Muscle of leg (tissue), 11 donors: ENCODE measurements around the gene TAS1R3. TPM values are rescaled to one million over a fixed set of nuclear protein-coding genes. Genes with fewer than 3 reads are reported as not detected.
A peak's percentile ranks its signal among the peaks of the same experiment; 100 is the strongest.
"Not testable (repeated sequence)": the region's sequence is repeated elsewhere in the genome, so short reads cannot be mapped to it uniquely, and the experiment has no call there.

ENCODE experiments used
- DNase-seq: peaks from one replicate; pipeline ENCODE4 v3.0.0; 2013
- H3K27ac ChIP-seq: one replicate; pipeline ENCODE4 v1.5.1; 2013; ENCODE audit warnings: mild to moderate bottlenecking, low read length, control low read depth
- H3K27me3 ChIP-seq: one replicate; pipeline ENCODE4 v1.6.1; 2013; ENCODE audit warnings: low read length; ENCODE audit not compliant: control insufficient read depth, insufficient read depth
- H3K36me3 ChIP-seq: one replicate; pipeline ENCODE4 v1.6.1; 2013; ENCODE audit warnings: low read length; ENCODE audit not compliant: control insufficient read depth, insufficient read depth
- H3K4me1 ChIP-seq: one replicate; pipeline ENCODE4 v1.6.1; 2013; ENCODE audit warnings: low read length; ENCODE audit not compliant: control insufficient read depth, insufficient read depth
- H3K4me3 ChIP-seq: one replicate; pipeline ENCODE4 v1.5.1; 2013; ENCODE audit warnings: low read length, control low read depth
- H3K9me3 ChIP-seq: replicated peaks from 2 replicates; pipeline ENCODE4 v1.6.1; 2013; ENCODE audit warnings: low read depth, low read length; ENCODE audit not compliant: control insufficient read depth
- WGBS: methylation state at CpG from one replicate; pipeline ENCODE4 v1.1.5; 2013; ENCODE audit warnings: missing lambda C conversion rate; ENCODE audit not compliant: insufficient coverage; 5-methylcytosine and 5-hydroxymethylcytosine counted together
- polyA plus RNA-seq, 8 donors: library from polyadenylated mRNA; unstranded; fragments of 120-200 nt; gene quantifications; one replicate each; pipeline versions ENCODE4 v1.2.1 to v1.2.3, GENCODE V29; 2013; ENCODE audit warnings: inconsistent platforms in 1 of 8, low replicate concordance in 1 of 8; ENCODE audit not compliant: insufficient read length in 8 of 8, insufficient read depth in 1 of 8
- total RNA-seq: library from RNA; stranded (reverse); fragments of 120-200 nt; gene quantifications from one replicate; pipeline ENCODE4 v1.2.4, GENCODE V29; 2013

Gene TAS1R3
- total and polyA plus RNA-seq, 9 donors = 0.96 to 3.8 (median 2.4) TPM

DNA sequence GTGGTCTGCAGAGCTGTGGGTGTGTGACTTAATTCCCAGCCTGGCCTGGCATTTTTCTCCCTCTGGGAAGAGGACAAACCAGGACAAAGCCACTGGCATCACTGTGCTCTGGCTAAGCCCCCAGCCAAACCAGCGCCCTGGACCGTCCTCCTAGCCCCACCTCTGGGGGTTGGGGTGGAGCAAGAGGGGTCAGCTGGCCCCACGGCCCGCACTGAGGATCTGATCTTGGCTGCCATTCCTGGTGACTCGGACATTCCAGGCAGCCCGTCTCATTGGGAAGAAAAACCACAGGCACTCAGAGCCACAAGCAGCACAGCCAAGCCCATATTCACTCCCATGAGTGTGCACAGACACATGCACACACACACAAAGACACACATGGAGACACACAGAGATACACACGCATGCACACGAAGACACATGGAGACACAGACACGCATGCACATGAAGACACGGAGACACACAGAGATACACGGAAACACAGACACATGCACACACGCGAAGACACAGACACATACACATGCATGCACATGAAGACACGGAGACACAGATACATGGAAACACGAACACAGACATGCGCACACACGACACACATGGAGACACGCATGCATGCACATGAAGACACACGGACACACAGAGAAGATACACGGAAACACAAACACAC is 29.6 kb downstream of the TAS1R3 start:
- 52% methylated on average over 12 of the region's 20 CpGs for WGBS
- Histone ChIP-seq H3K27me3 (peaks cover 11% of the 10 kb centered on the region), H3K4me3 (no peak overlapping the region)

DNA sequence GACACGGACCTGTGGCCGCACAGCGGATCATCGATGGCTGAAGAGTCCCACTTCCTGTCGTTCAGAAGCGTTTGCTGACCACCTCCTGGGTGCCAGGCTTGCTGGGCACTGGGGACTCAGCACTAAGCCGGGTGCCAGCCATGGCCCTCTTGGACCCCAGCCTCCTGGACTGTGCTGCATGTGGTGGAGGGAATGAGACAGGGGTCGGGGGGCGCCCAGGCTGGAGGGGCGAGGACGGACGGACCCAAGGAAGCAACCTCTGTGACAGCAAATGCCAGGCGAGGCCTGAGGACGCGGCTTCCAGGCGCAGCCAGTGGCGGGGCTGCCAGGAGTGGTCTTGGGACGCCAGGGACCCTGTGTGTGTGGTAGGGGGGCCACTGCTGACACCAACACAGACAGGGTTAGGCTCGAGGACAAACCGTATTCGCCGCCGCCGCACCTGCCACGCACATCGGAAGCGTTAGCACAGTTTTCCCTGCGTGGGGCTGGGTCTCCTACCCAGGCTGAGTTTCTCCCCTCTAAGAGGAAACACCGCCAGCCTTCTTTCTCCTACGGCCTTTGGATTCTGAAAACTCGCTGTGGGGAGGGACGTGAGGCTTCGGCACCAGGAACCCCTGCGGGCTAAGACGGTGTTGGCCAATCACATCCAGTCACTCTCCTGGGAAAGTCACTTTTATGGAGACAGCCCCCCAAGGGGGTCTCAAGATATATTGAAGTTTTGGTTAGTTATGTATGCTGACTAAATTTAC is 30.3 kb downstream of the TAS1R3 start:
- H3K27ac ChIP-seq = peak overlapping the region; percentile 85
- no peak for DNase-seq
- H3K9me3 ChIP-seq = peaks cover 4% of the 10 kb centered on the region
- 70% methylated on average over 26 of the region's 35 CpGs for WGBS
- H3K36me3 ChIP-seq = no peaks in the 10 kb centered on the region
- peaks cover 11% of the 10 kb centered on the region for H3K27me3 ChIP-seq
- no peak overlapping the region for H3K4me3 ChIP-seq
- H3K4me1 ChIP-seq = peaks cover 55% of the 10 kb centered on the region

More for the DNA sequence above, 29.6 kb downstream of the TAS1R3 start:
- Histone ChIP-seq H3K36me3 (no peaks in the 10 kb centered on the region), H3K4me1 (peaks cover 55% of the 10 kb centered on the region), H3K27ac (peak overlapping the region; percentile 85), H3K9me3 (no peaks in the 10 kb centered on the region)
- peak; percentile 80 for DNase-seq

DNA sequence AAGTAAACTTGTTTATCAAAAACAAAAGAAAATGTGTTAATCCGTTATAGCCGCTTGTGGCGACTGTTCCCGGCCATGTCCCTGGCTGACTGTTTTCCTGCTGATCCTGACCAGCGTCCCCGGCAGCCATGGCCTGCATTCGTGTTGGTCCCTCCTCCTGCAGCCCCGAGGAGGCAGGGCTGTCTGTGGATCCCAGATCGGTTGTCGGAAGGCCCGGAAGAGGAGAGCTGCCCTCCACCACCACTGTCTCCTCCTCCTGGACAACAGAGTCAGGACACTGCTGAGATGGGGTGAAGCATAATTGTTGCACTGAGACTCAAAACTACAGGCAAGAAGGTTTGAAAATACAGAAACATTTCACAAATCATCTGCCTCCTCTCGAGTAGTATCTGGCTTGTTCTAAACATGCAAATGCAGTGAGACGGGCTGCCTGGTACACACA is 30.9 kb downstream of the TAS1R3 start:
- Histone ChIP-seq H3K27ac (peak overlapping the region; percentile 85), H3K4me3 (no peak overlapping the region)
- WGBS = 17% methylated on average over 8 of the region's 13 CpGs

DNA sequence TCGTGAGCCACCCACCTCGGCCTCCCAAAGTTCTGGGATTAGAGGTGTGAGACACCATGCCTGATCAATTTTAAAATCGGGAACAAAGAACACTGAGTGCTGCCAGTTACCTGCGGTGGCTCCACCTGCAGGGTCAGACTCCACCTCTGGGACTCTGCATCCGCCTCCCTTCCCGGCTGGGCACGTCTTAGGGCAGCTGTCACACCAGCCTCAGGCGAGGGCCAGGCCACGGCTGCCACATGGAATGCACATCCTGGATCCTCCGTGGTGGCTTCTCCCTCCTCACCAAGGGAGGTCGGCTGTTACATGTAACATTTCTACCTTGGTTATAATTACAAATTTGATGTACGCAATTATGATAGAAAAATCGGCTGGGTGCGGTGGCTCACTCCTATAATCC is 33.2 kb downstream of the TAS1R3 start:
- Histone ChIP-seq H3K27me3 (no peaks in the 10 kb centered on the region), H3K4me3 (no peak overlapping the region), H3K9me3 (peaks cover 4% of the 10 kb centered on the region), H3K36me3 (no peaks in the 10 kb centered on the region), H3K27ac (no peak overlapping the region), H3K4me1 (peaks cover 31% of the 10 kb centered on the region)
- WGBS = 79% methylated on average over 6 of the region's 14 CpGs
- DNase-seq = no peak

More for the DNA sequence above, 30.9 kb downstream of the TAS1R3 start:
- H3K4me1 ChIP-seq = peaks cover 51% of the 10 kb centered on the region
- peaks cover 8% of the 10 kb centered on the region for H3K27me3 ChIP-seq
- H3K36me3 ChIP-seq = no peaks in the 10 kb centered on the region
- H3K9me3 ChIP-seq = peaks cover 4% of the 10 kb centered on the region
- DNase-seq = peak; percentile 86

DNA sequence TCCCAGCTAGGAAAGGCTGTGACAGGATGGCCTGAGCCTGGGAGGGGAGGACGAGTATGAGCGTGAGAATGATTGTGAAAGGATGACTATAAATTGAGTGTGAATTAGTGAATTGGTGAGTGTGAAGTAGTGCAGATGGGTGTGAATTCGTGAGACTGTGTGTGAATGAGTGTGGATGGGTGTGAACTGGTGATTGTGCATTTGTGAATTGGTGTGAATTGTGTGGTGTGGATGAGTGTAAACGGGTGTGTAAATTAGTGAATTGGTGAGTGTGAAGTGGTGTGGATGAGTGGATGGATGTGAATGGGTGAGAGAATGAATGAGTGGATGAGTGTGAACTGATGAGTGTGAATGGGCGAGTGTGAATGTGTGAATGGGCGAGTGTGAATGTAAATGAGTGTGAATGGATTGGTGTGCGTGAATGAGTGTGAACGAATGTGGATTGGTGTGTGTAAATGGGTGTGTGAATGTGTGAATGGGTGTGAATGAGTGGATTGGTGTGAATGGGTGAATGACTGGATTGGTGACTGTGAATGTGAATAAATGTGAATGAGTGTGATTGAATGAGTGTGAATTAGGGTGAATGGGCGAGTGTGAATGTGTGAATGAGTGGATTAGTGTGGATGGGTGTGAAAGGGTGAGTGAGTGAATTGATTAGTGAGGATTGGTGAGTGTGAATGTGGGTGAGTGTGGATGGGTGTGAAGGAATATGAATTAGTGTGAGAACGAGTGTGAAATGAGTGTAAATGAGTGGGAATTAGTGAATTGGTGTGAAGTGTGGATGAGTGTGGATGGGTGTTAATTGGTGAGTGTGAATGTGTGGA is 35.0 kb downstream of the TAS1R3 start:
- H3K4me1 ChIP-seq = peaks cover 13% of the 10 kb centered on the region
- 77% methylated on average over 10 of the region's 10 CpGs for WGBS
- H3K36me3 ChIP-seq = no peaks in the 10 kb centered on the region
- no peaks in the 10 kb centered on the region for H3K27me3 ChIP-seq
- no peak for DNase-seq
- H3K9me3 ChIP-seq = peaks cover 4% of the 10 kb centered on the region
- no peak overlapping the region for H3K4me3 ChIP-seq
- H3K27ac ChIP-seq = no peak overlapping the region

DNA sequence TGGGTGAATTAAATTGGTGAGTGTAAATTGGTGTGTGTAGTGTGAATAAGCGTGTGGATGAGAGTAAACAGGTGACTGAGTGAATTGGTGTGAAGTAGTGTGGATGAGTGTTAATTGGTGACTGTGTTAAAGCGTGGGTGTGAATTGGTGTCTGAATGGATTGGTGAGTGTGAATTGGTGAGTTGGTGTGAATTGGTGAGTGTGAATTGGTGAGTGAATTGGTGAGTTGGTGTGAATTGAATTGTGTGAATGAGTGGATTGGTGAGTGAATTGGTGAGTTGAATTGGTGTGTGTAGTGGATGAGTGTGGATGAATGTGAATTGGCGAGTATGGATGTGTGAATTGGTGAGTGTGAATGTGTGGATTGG is 35.6 kb downstream of the TAS1R3 start:
- H3K27ac ChIP-seq = no peak overlapping the region
- H3K27me3 ChIP-seq = no peaks in the 10 kb centered on the region
- DNase-seq = no peak
- H3K4me1 ChIP-seq = peaks cover 11% of the 10 kb centered on the region
- WGBS = 93% methylated on average over 3 of the region's 3 CpGs
- no peaks in the 10 kb centered on the region for H3K36me3 ChIP-seq
- H3K4me3 ChIP-seq = no peak overlapping the region
- H3K9me3 ChIP-seq = peaks cover 4% of the 10 kb centered on the region

DNA sequence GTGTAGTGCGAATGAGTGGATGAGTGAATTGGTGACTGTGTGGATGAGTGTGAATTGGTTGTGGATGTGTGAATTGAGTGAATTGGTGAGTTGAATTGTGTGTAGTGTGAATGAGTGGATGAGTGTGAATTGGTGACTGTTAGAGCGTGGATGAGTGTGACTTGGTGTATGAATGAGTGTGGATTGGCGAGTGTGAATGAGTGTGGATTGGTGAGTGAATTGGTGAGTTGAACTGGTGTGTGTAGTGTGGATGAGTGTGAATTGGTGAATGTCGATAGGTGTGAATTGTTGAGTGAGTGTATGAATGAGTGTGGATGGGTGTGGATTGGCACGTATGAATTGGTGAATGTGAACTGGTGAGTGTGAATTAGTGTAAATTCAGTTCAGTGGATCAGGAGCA is 36.2 kb downstream of the TAS1R3 start:
- WGBS = 92% methylated on average over 4 of the region's 5 CpGs
- DNase-seq = no peak
- Histone ChIP-seq H3K27me3 (no peaks in the 10 kb centered on the region), H3K4me3 (no peak overlapping the region), H3K4me1 (peaks cover 11% of the 10 kb centered on the region), H3K9me3 (peaks cover 4% of the 10 kb centered on the region), H3K27ac (no peak overlapping the region), H3K36me3 (peaks cover under 1% of the 10 kb centered on the region)

DNA sequence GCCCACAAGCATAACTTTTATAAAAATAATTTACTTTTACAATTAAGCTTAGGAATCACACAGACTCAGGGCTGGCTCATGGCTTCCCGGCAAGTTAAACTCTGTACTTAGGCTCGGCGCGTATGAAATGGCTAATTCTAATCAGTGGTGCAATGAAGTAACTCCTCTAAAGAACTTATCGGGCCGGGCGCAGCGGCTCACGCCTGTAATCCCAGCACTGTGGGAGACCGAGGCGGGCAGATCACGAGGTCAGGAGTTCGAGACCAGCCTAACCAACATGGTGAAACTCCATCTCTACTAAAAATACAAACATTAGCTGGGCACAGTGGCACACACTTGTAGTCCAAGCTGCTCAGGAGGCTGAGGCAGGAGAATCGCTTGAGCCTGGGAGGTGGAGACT is 39.0 kb downstream of the TAS1R3 start:
- not testable (repeated sequence) for H3K27ac ChIP-seq

DNA sequence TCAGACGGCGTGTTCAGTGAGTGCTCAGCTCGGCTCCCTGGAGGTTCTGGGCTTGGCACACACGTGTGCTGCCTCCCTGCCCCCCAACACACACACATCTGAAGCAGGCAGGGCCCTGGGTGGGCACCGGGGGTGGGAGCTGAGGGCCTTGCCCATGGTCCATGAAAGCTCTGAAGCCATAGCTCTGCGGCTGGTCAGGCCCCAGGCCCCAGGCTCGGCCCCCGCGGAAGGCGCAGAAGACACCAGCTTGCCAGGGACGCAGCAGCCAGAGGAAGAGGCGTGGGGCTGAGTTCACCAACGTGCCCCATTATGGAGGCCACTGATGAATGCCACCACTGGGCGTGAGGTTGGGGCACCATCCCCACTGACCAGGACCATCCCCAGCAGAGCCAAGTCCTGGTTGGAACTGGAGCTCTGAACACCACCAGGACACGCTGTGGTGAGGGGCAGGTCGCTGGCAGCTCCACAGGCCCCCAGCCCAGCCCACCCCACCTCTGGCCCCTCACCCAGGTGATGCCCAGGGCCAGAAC is 39.8 kb downstream of the TAS1R3 start:
- Histone ChIP-seq H3K36me3 (peaks cover 15% of the 10 kb centered on the region), H3K9me3 (peaks cover 4% of the 10 kb centered on the region), H3K27me3 (no peaks in the 10 kb centered on the region)

More for the DNA sequence above, 39.0 kb downstream of the TAS1R3 start:
- Histone ChIP-seq H3K4me1 (peaks cover 25% of the 10 kb centered on the region), H3K36me3 (peaks cover 15% of the 10 kb centered on the region)
- DNase-seq, H3K4me3 ChIP-seq, H3K27me3 ChIP-seq, H3K9me3 ChIP-seq: not testable (repeated sequence)
- WGBS = 91% methylated on average over 11 of the region's 14 CpGs

DNA sequence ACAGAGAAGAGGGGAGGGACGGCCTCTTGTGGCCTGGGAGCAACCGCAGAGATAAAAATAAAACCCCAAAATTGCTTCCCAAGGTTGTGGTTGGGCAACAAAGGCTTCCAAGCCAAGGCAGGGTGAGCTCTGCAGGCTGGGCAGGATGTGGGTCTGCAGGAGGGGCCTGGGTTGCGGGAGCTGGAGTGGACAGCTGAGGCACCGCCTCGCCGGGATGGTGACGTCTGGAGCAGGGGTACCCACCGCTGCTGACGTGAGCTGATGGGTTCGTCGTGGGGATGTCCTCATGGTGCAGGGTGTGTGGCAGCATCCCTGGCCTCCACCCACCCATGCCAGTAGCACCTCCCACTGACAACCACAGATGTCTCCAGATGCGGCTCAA is 40.3 kb downstream of the TAS1R3 start:
- DNase-seq = no peak

More for the DNA sequence above, 39.8 kb downstream of the TAS1R3 start:
- Histone ChIP-seq H3K27ac (no peak overlapping the region), H3K4me1 (peaks cover 27% of the 10 kb centered on the region), H3K4me3 (no peak overlapping the region)
- WGBS = 85% methylated on average over 14 of the region's 16 CpGs
- no peak for DNase-seq

More for the DNA sequence above, 40.3 kb downstream of the TAS1R3 start:
- Histone ChIP-seq H3K27ac (no peak overlapping the region), H3K36me3 (peaks cover 15% of the 10 kb centered on the region), H3K4me3 (no peak overlapping the region), H3K9me3 (no peaks in the 10 kb centered on the region), H3K4me1 (peaks cover 31% of the 10 kb centered on the region), H3K27me3 (no peaks in the 10 kb centered on the region)
- 68% methylated on average over 4 of the region's 12 CpGs for WGBS
